Stimulated activated CD4-positive, alpha-beta T cell treated with anti-CD3 and anti-CD28 coated beads, TNF-alpha, amount 100 ng/mL, for 1 hour (primary cell): ENCODE data around the gene KRT74.
"Not testable (repeated sequence)": the region's sequence is repeated elsewhere in the genome, so short reads cannot be mapped to it uniquely, and the experiment has no call there.

Experiments
- DNase-seq, 3 donors: peaks; one replicate each; pipeline ENCODE4 v3.0.0-alpha.2; 2020; ENCODE audit warnings: low read depth in 3 of 3, low spot score in 1 of 3

The KRT74 gene

GRCh38 chr12:52603314-52603713 is 29.7 kb upstream of the KRT74 start:
- no peak for DNase-seq

GRCh38 chr12:52602552-52602951 is 28.9 kb upstream of the KRT74 start:
- DNase-seq: no peak

- no peak for DNase-seq
Measured at GRCh38 chr12:52601671-52602070, 28.0 kb upstream of the KRT74 start.

- DNase-seq: no peak
Measured at GRCh38 chr12:52600941-52601481, 27.4 kb upstream of the KRT74 start, which contains the start of gene KRT72. Gene KRT72 (minus strand): TSS chr12:52601463. CDS start chr12:52601452, 11 bp downstream.

GRCh38 chr12:52600475-52600874 is 26.8 kb upstream of the KRT74 start:
- no peak for DNase-seq

GRCh38 chr12:52600071-52600470 is 26.4 kb upstream of the KRT74 start:
- no peak for DNase-seq

GRCh38 chr12:52598966-52599365 is 25.3 kb upstream of the KRT74 start:
- no peak for DNase-seq

GRCh38 chr12:52594237-52594636 is 20.6 kb upstream of the KRT74 start:
- not testable (repeated sequence) for DNase-seq

GRCh38 chr12:52591521-52591920 is 17.9 kb upstream of the KRT74 start:
- no peak for DNase-seq

- DNase-seq: no peak
Measured at GRCh38 chr12:52590021-52590420, 16.4 kb upstream of the KRT74 start.

- DNase-seq: no peak
Measured at GRCh38 chr12:52587563-52587962, 13.9 kb upstream of the KRT74 start.

- peak in 2 of 3 donors; percentile 31 to 36 for DNase-seq
Measured at GRCh38 chr12:52585946-52586345, 12.3 kb upstream of the KRT74 start.

- no peak for DNase-seq
Measured at GRCh38 chr12:52585066-52585465, 11.4 kb upstream of the KRT74 start.

- DNase-seq: no peak
Measured at GRCh38 chr12:52584156-52584682, 10.6 kb upstream of the KRT74 start.

GRCh38 chr12:52582971-52583456 is 9.4 kb upstream of the KRT74 start:
- peak; percentile 29 to 46 (median 42) for DNase-seq

- no peak for DNase-seq
Measured at GRCh38 chr12:52582486-52582885, 8.8 kb upstream of the KRT74 start.

- DNase-seq: no peak
Measured at GRCh38 chr12:52581481-52581880, 7.8 kb upstream of the KRT74 start.

- DNase-seq: no peak
Measured at GRCh38 chr12:52581066-52581465, 7.4 kb upstream of the KRT74 start.

GRCh38 chr12:52580496-52580895 is 6.9 kb upstream of the KRT74 start:
- no peak for DNase-seq

GRCh38 chr12:52579468-52580465 is 6.1 kb upstream of the KRT74 start:
- no peak for DNase-seq

- no peak for DNase-seq
Measured at GRCh38 chr12:52578469-52578868, 4.8 kb upstream of the KRT74 start.

GRCh38 chr12:52577316-52577715 is 3.7 kb upstream of the KRT74 start:
- no peak for DNase-seq
